Kidney (tissue), 14 donors: ENCODE measurements around the gene BUD23. TPM values are rescaled to one million over a fixed set of nuclear protein-coding genes. Genes with fewer than 3 reads are reported as not detected.

Source experiments
- DNase-seq, 5 donors: peaks; one replicate each; pipeline ENCODE4 v3.0.0-alpha.2; 2013 to 2020
- FAIRE-seq: peaks from 2 replicates; lab custom pipeline; 2012; peaks lifted over from hg19 to GRCh38; lab: Jason Lieb, UNC
- H3K27ac ChIP-seq, 2 donors: one replicate each; pipeline ENCODE4 v1.7.0; 2013; ENCODE audit warnings: low read depth in 2 of 2, low read length in 2 of 2, inconsistent platforms in 1 of 2
- H3K27me3 ChIP-seq: one replicate; pipeline ENCODE4 v1.7.1; 2013; ENCODE audit warnings: low read length, inconsistent platforms; ENCODE audit not compliant: control insufficient read depth, insufficient read depth
- H3K36me3 ChIP-seq, 3 donors: one replicate each; pipeline versions ENCODE4 v1.7.0 to v1.7.1; 2013; ENCODE audit warnings: low read length in 3 of 3, control low read depth in 1 of 3, inconsistent platforms in 1 of 3; ENCODE audit not compliant: insufficient read depth in 3 of 3, control insufficient read depth in 2 of 3
- H3K4me1 ChIP-seq, 3 donors: one replicate each; pipeline versions ENCODE4 v1.7.0 to v1.7.1; 2013; ENCODE audit warnings: low read length in 3 of 3, inconsistent platforms in 1 of 3, low read depth in 1 of 3; ENCODE audit not compliant: control insufficient read depth in 2 of 3, insufficient read depth in 2 of 3
- H3K4me3 ChIP-seq, 3 donors: one replicate each; pipeline versions ENCODE4 v1.7.0 to v1.8.1; 2013; ENCODE audit warnings: low read length in 3 of 3, control low read depth in 1 of 3, inconsistent platforms in 1 of 3
- H3K9ac ChIP-seq, 3 donors: one replicate each; pipeline versions ENCODE4 v1.7.0 to v1.7.1; 2013; ENCODE audit warnings: low read length in 3 of 3, control low read depth in 1 of 3, inconsistent platforms in 1 of 3
- H3K9me3 ChIP-seq, 3 donors: one replicate each; pipeline versions ENCODE4 v1.7.0 to v1.7.1; 2013; ENCODE audit warnings: low read length in 3 of 3, control low read depth in 1 of 3, inconsistent platforms in 1 of 3; ENCODE audit not compliant: control insufficient read depth in 2 of 3, insufficient read depth in 1 of 3
- CTCF ChIP-seq: IDR thresholded peaks from 3 replicates; pipeline ENCODE4 v1.5.1; 2012; ENCODE audit warnings: mild to moderate bottlenecking, moderate library complexity, borderline replicate concordance; ENCODE audit not compliant: insufficient read depth; ENCODE audit errors: extremely low read depth
- intact Hi-C: fragments of 100-400 bp; cut with DNase I; formaldehyde crosslinking; loops from one replicate; pipeline ENCODE4 v1.11.1; 2022
- polyA plus RNA-seq: library from polyadenylated mRNA; stranded (reverse); fragments of 350-450 nt; fragmentation: Illumina TruSeq; extraction: RNeasy Lipid Tissue Mini Kit (QIAGEN cat#74804); gene quantifications from one replicate; pipeline ENCODE4 v1.2.3, GENCODE V29; 2014; ENCODE audit warnings: low read depth, low replicate concordance; ENCODE audit not compliant: insufficient read depth
- total RNA-seq: library from RNA; stranded (reverse); fragmentation: NEBNext Ultra II Directional; extraction: Animal tissue kit (Norgen Biotek cat#: 25700); gene quantifications from one replicate; pipeline ENCODE4 v1.2.1, GENCODE V29; 2021
- donor health status: control.
- donor health status: control.
- donor health status: control.
- donor health status: control.
- donor health status: control.
- donor health status: DM: yes; HTN: yes; CAD: no.
- donor health status: Normal renal cell carcinoma (clear cell type).

The BUD23 gene
- total and polyA plus RNA-seq, 2 donors from 2014 or later: 61.0 to 92.7 TPM

DNA sequence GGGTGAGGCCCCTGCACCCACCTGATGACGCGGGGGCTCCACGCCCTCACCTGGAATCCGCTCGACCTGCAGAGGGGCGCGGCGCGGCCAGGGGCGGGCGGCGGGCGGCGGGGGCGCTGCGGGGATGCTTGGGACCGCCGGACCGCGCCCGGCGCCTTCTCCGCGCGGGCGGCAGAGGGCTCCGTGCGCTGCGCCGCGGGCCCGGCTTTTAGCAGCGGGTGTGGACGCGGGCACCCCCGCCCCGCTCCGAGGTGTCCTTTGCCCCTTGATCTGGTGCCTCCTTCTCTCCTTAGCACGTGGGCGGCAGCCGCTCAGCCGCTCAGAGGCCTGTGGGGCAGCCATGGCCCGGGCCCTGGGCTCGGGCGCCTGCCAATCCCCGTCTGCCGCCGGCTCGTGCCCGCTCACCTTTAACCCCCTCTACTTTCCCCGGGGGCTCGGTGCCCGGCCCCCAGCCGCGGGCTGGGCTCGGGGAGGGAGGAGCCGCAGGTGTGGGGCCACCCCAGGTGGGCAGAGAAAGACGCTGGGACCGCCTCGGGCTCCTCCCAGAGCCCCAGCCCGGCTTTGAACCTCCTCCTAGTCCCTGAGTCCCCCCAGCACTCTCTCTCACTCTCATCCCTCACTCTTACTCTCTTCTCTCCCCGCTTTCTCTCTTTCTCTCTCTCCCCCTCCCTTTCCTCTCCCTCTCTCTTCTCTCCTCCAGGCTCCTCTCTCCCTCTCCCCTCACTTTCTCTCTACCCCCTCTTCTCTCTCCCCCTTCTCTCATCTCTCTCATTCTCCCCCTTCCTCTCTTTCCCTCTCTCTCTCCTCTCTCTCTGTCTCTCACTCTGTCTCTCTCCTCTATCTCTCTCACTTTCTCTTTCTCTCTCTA, 35.4 kb upstream of the BUD23 start:
- peaks cover 0 to 2% (median 0%) of the 10 kb centered on the region in 3 donors for H3K4me1 ChIP-seq
- intact Hi-C loops: no loop called here
- H3K4me3 ChIP-seq: peak overlapping the region in 1 of 3 donors; percentile 29
- no peak for TF ChIP-seq CTCF
- H3K9ac ChIP-seq: no peak overlapping the region
- peaks cover 2% of the 10 kb centered on the region for H3K27me3 ChIP-seq
- H3K27ac ChIP-seq: no peak overlapping the region
- DNase-seq: peak; percentile 44 to 73 (median 70)
- H3K36me3 ChIP-seq: no peaks in the 10 kb centered on the region
- H3K9me3 ChIP-seq: no peaks in the 10 kb centered on the region
- no peak for FAIRE-seq

DNA sequence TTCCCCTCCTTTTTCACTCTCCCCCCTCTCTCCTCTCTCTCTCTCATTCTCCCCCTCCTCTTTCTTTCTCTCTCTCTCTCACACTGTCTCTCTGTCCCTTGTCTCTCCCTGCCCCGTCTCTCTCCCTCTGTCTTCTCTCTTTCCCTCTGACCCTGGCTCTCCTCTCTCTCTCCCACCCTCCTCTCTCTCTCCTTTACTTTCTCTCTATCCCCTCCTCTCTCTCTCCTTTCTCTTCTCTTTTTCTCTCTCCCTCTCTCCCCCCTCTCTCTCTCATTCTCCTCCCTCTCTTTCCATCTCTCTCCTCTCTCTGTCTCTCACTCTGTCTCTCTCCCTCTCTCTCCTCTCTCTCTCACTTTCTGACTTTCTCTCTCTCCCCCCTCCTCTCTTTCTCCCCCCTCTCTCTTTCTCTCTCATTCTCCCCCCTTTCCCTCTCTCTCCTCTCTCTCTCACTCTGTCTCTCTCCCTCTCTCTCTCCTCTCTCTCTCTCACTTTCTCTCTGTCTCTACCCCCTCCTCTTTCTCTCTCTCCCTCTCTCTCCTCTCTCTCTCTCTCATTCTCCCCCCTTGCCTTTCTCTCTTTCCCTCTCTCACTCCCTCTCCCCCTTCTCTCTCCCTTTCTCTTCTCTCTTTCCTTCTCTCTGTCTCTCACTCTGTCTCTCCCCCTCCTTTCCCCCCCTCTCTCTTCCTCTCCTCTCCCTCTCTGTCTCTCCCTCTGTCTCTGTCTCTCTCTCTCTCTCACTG, 34.6 kb upstream of the BUD23 start:
- Histone ChIP-seq H3K27me3 (peaks cover 2% of the 10 kb centered on the region), H3K9ac (no peak overlapping the region), H3K4me1 (peaks cover 0 to 2% (median 0%) of the 10 kb centered on the region in 3 donors), H3K36me3 (no peaks in the 10 kb centered on the region), H3K9me3 (no peaks in the 10 kb centered on the region), H3K4me3 (no peak overlapping the region), H3K27ac (no peak overlapping the region)
- FAIRE-seq (no peak), DNase-seq (no peak)
- intact Hi-C loops: no loop called here
- TF ChIP-seq CTCF: no peak

DNA sequence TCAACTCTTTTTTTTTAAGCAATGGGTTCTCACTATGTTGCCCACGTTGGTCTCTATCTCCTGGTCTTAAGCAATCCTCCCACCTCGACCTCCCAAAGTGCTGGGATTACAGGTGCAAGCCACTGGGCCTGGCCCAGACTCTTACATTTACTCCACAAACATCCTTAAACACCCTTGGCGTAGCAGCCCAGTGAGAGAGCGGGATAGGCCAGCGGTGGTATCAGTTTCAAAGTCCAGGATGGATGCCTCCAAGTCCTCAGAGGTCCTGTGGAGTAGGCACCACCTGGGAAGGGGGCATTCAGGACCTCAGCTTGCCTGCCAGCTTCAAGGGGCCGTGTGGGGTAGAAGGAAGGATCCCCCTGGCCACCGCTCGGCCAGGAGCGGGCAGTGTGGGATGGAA, 33.8 kb upstream of the BUD23 start:
- DNase-seq (no peak), FAIRE-seq (no peak)
- no peak overlapping the region for H3K9ac ChIP-seq
- no peak overlapping the region for H3K4me3 ChIP-seq
- H3K4me1 ChIP-seq: peaks cover 0 to 2% (median 0%) of the 10 kb centered on the region in 3 donors
- intact Hi-C loops: no loop called here
- H3K27ac ChIP-seq: no peak overlapping the region
- no peaks in the 10 kb centered on the region for H3K36me3 ChIP-seq
- no peak for TF ChIP-seq CTCF
- H3K27me3 ChIP-seq: peaks cover 2% of the 10 kb centered on the region
- H3K9me3 ChIP-seq: no peaks in the 10 kb centered on the region
